Peyer's patch (tissue), 4 donors: ENCODE results near the gene NPBWR2. TPM values are rescaled to one million over a fixed set of nuclear protein-coding genes. Genes with fewer than 3 reads are reported as not detected.

Experiments used
- DNase-seq, 3 donors: peaks; one replicate each; pipeline ENCODE4 v3.0.0-alpha.2; 2017 to 2019
- H3K27ac ChIP-seq, 4 donors: fragments of 200-600 bp; sonication (generic); one replicate each; pipeline ENCODE4 v1.5.1; 2016 to 2019
- H3K27me3 ChIP-seq, 2 donors: fragments of 200-600 bp; sonication (generic); one replicate each; pipeline ENCODE4 v1.5.1; 2019
- H3K36me3 ChIP-seq, 3 donors: fragments of 200-600 bp; sonication (generic); one replicate each; pipeline ENCODE4 v1.5.1; 2016 to 2019
- H3K4me1 ChIP-seq, 4 donors: fragments of 200-600 bp; sonication (generic); one replicate each; pipeline ENCODE4 v1.5.1; 2016 to 2019
- H3K4me3 ChIP-seq, 4 donors: fragments of 200-600 bp; sonication (generic); 1 replicate in 3 of 4; 2 replicates in 1 of 4; pipeline ENCODE4 v1.5.1; 2016 to 2019; ENCODE audit warnings: mild to moderate bottlenecking in 1 of 4
- H3K9me3 ChIP-seq, 4 donors: fragments of 200-600 bp; sonication (generic); one replicate each; pipeline ENCODE4 v1.5.1; 2016 to 2019; ENCODE audit warnings: mild to moderate bottlenecking in 1 of 4
- CTCF ChIP-seq, 6 experiments: fragments of 450-650 bp in 4 of 6; fragments of 200-600 bp in 2 of 6; sonication (generic) in 1 of 6; IDR thresholded peaks; one replicate each; pipeline ENCODE4 v1.5.1; 2017 to 2019; ENCODE audit warnings: antibody characterized with exemption in 6 of 6, mild to moderate bottlenecking in 3 of 6, moderate library complexity in 1 of 6
- POLR2A ChIP-seq, 2 donors: fragments of 450-650 bp; IDR thresholded peaks; one replicate each; pipeline ENCODE4 v1.5.1; 2017; ENCODE audit warnings: antibody characterized with exemption in 2 of 2, mild to moderate bottlenecking in 2 of 2, moderate library complexity in 2 of 2
- total RNA-seq, 4 donors: library from RNA; depleted of rRNA; stranded (reverse); fragments of >200 nt; gene quantifications; one replicate each; pipeline ENCODE4 v1.1.0, GENCODE V29; 2016

NPBWR2 gene
- total RNA-seq, 4 donors from 2014 or later: not detected

- Histone ChIP-seq H3K4me3 (no peak overlapping the region), H3K9me3 (peaks cover 0 to 13% (median 2%) of the 10 kb centered on the region in 4 donors), H3K27me3 (no peaks in the 10 kb centered on the region), H3K36me3 (no peaks in the 10 kb centered on the region), H3K27ac (no peak overlapping the region), H3K4me1 (no peaks in the 10 kb centered on the region)
- no peak for TF ChIP-seq CTCF (IDR thresholded peaks at IDR 0.05)
- TF ChIP-seq POLR2A (IDR thresholded peaks at IDR 0.05): no peak
- no peak for DNase-seq
Observed at GRCh38 chr20:64145458-64146300, 38.3 kb upstream of the NPBWR2 start.

DNA sequence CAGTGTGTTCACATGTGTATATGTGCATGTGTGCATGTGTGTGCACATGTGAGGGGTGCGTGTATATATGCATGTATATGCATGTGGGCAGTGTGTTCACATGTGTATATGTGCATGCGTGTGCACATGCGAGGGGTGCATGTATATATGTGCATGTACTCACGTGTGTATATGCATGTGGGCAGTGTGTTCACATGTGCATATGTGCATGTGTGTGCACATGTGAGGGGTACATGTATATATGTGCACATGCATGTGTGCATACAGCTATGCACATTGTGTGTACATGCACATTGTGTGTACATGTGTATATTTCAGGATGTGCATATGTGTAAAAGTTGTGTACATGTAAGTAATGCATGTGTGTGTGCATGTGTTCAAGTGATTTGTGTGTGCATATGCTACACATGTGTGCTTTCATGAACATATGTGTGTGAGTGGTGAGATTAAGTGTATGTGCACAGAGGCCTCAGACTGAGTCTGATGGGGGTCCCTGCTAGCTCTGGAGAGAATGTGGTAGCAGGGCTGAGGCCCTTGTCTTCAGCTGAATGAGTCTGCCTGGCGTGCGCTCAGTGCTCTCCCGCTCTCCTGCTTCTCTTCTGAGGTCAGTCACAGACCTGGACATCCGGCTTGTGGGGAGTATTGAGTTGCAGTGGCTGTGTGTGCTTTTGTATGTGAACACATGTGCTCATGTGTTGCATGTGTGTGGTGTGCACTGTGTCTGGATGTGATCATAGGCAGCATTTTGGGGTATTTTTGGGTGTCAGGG lies 37.0 kb upstream of the NPBWR2 start:
- TF ChIP-seq POLR2A (IDR thresholded peaks at IDR 0.05) (no peak), CTCF (IDR thresholded peaks at IDR 0.05) (no peak)

DNA sequence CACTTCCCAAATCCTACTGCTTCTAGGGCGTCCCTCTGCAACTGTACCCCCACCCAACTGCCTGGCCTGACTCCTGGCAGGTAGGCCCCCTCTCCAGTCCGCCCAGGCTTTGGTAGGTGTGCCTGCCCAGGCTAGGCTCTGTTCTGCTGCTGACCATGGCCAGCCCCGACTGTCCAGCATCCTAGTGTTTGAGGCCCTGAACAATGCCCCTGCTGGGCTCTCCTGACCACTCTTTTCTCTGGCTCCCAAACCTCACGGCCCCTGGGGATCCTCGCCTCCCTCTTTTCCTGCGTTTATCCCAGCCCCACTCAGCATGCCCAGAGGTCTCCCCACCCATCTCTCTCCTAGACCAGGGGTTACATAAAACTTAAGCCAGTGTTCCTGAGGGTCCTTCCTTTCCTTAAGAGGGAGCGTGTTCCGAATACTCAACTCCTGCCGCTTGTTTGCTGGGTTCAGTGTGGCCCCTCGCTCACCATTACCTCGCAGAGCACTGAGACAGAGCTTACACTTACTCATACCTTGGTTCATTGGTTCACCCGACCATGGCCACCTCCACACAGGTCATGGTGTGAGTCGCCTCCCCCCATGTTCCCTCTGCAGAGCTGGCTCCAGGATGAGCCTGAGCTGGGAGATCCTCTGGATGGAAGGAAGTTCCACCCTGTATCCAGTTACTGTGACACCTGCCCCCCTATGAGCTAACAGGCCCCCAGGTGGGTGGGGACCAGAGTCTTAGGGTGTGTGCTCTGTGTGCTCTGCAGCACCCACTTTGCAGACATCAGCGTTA lies 35.8 kb upstream of the NPBWR2 start:
- no peaks in the 10 kb centered on the region for H3K27me3 ChIP-seq
- no peak overlapping the region for H3K4me3 ChIP-seq
- no peaks in the 10 kb centered on the region for H3K36me3 ChIP-seq
- H3K4me1 ChIP-seq: no peaks in the 10 kb centered on the region
- DNase-seq: peak in 1 of 3 donors; percentile 28
- no peak overlapping the region for H3K27ac ChIP-seq
- H3K9me3 ChIP-seq: peaks cover 0 to 13% (median 2%) of the 10 kb centered on the region in 4 donors
- TF ChIP-seq POLR2A (IDR thresholded peaks at IDR 0.05): no peak
- TF ChIP-seq CTCF (IDR thresholded peaks at IDR 0.05): no peak

More for the DNA sequence above, 37.0 kb upstream of the NPBWR2 start:
- Histone ChIP-seq H3K4me1 (no peaks in the 10 kb centered on the region), H3K27ac (no peak overlapping the region), H3K36me3 (no peaks in the 10 kb centered on the region), H3K4me3 (no peak overlapping the region), H3K27me3 (no peaks in the 10 kb centered on the region), H3K9me3 (peaks cover 0 to 13% (median 2%) of the 10 kb centered on the region in 4 donors)
- no peak for DNase-seq

- no peak for TF ChIP-seq CTCF (IDR thresholded peaks at IDR 0.05)
- no peaks in the 10 kb centered on the region for H3K36me3 ChIP-seq
- peaks cover 0 to 13% (median 2%) of the 10 kb centered on the region in 4 donors for H3K9me3 ChIP-seq
- H3K4me1 ChIP-seq: no peaks in the 10 kb centered on the region
- H3K27ac ChIP-seq: no peak overlapping the region
- H3K27me3 ChIP-seq: no peaks in the 10 kb centered on the region
- DNase-seq: peak in 1 of 3 donors; percentile 21
- H3K4me3 ChIP-seq: no peak overlapping the region
Observed at GRCh38 chr20:64142590-64142989, 35.2 kb upstream of the NPBWR2 start.

GRCh38 chr20:64140956-64141355 lies 33.6 kb upstream of the NPBWR2 start:
- Histone ChIP-seq H3K27me3 (no peaks in the 10 kb centered on the region), H3K9me3 (peaks cover 0 to 13% (median 2%) of the 10 kb centered on the region in 4 donors), H3K4me1 (no peaks in the 10 kb centered on the region), H3K4me3 (no peak overlapping the region), H3K36me3 (no peaks in the 10 kb centered on the region), H3K27ac (no peak overlapping the region)
- DNase-seq: peak in 1 of 3 donors; percentile 32
- no peak for TF ChIP-seq POLR2A (IDR thresholded peaks at IDR 0.05)
- no peak for TF ChIP-seq CTCF (IDR thresholded peaks at IDR 0.05)
